GM18505 (cell line): ENCODE measurements around the gene VEPH1.

Source experiments
- ATAC-seq: cut with Tn5 transposase; IDR thresholded peaks from one replicate; pipeline ENCODE4 v1.9.1; 2021; ENCODE audit not compliant: unreplicated experiment
- POLR2A ChIP-seq: IDR thresholded peaks from 4 replicates; pipeline ENCODE4 v1.6.1; 2011; ENCODE audit warnings: borderline replicate concordance; ENCODE audit not compliant: insufficient read depth, insufficient read length; ENCODE audit errors: extremely low read depth

Gene VEPH1

GRCh38 chr3:157313186-157313585 lies 190.0 kb downstream of the VEPH1 start:
- no peak for ATAC-seq

GRCh38 chr3:157312376-157312745 lies 190.9 kb downstream of the VEPH1 start:
- no peak for ATAC-seq
- no peak for TF ChIP-seq POLR2A

More at GRCh38 chr3:157313186-157313585, 190.0 kb downstream of the VEPH1 start:
- no peak for TF ChIP-seq POLR2A

- no peak for ATAC-seq
- no peak for TF ChIP-seq POLR2A
Measured at GRCh38 chr3:157311633-157312375, 191.4 kb downstream of the VEPH1 start.

GRCh38 chr3:157310329-157311052 lies 192.7 kb downstream of the VEPH1 start:
- ATAC-seq, result no peak
- TF ChIP-seq POLR2A, result no peak

- ATAC-seq, result no peak
- no peak for TF ChIP-seq POLR2A
Measured at GRCh38 chr3:157306502-157306901, 196.7 kb downstream of the VEPH1 start.

GRCh38 chr3:157305392-157305791 lies 197.8 kb downstream of the VEPH1 start:
- ATAC-seq, result no peak
- TF ChIP-seq POLR2A, result no peak

GRCh38 chr3:157301755-157302154 lies 201.5 kb downstream of the VEPH1 start:
- TF ChIP-seq POLR2A, result no peak
- no peak for ATAC-seq

GRCh38 chr3:157300981-157301663 lies 202.1 kb downstream of the VEPH1 start:
- no peak for TF ChIP-seq POLR2A
- no peak for ATAC-seq

- TF ChIP-seq POLR2A, result no peak
- no peak for ATAC-seq
Measured at GRCh38 chr3:157300094-157300493, 203.1 kb downstream of the VEPH1 start.

- ATAC-seq, result no peak
Measured at GRCh38 chr3:157297328-157297915, 205.8 kb downstream of the VEPH1 start.

GRCh38 chr3:157294953-157295352 lies 208.3 kb downstream of the VEPH1 start:
- no peak for TF ChIP-seq POLR2A
- ATAC-seq, result no peak

More at GRCh38 chr3:157297328-157297915, 205.8 kb downstream of the VEPH1 start:
- TF ChIP-seq POLR2A, result no peak

- no peak for ATAC-seq
Measured at GRCh38 chr3:157294491-157294890, 208.7 kb downstream of the VEPH1 start.

GRCh38 chr3:157290766-157291165 lies 212.4 kb downstream of the VEPH1 start:
- ATAC-seq, result no peak
- TF ChIP-seq POLR2A, result no peak

More at GRCh38 chr3:157294491-157294890, 208.7 kb downstream of the VEPH1 start:
- TF ChIP-seq POLR2A, result no peak
